Embryonic facial prominence (tissue), 1 donor: ENCODE measurements around the gene BBS12.
"Not testable (repeated sequence)": the region's sequence is repeated elsewhere in the genome, so short reads cannot be mapped to it uniquely, and the experiment has no call there.

Experiments used
- DNase-seq: peaks from one replicate; pipeline ENCODE4 v3.0.0-alpha.2; 2016; ENCODE audit errors: extremely low spot score

BBS12 gene

GRCh38 chr4:122765692-122766352, 33.3 kb downstream of the BBS12 start:
- DNase-seq = no peak

- DNase-seq = no peak
Measured at GRCh38 chr4:122766353-122766705, 33.8 kb downstream of the BBS12 start.

GRCh38 chr4:122766950-122767349, 34.4 kb downstream of the BBS12 start:
- DNase-seq = no peak

GRCh38 chr4:122771724-122772123, 39.2 kb downstream of the BBS12 start:
- DNase-seq = no peak

GRCh38 chr4:122772311-122772710, 39.8 kb downstream of the BBS12 start:
- no peak for DNase-seq

- DNase-seq = no peak
Measured at GRCh38 chr4:122772986-122773385, 40.5 kb downstream of the BBS12 start.

GRCh38 chr4:122775039-122775438, 42.5 kb downstream of the BBS12 start:
- DNase-seq = no peak

- DNase-seq = no peak
Measured at GRCh38 chr4:122775987-122776836, 43.7 kb downstream of the BBS12 start.

GRCh38 chr4:122776916-122777315, 44.4 kb downstream of the BBS12 start:
- DNase-seq = no peak

- DNase-seq = no peak
Measured at GRCh38 chr4:122777846-122778673, 45.6 kb downstream of the BBS12 start.

GRCh38 chr4:122781486-122781885, 49.0 kb downstream of the BBS12 start:
- no peak for DNase-seq

GRCh38 chr4:122783301-122784215, 51.1 kb downstream of the BBS12 start:
- no peak for DNase-seq

GRCh38 chr4:122784261-122784660, 51.8 kb downstream of the BBS12 start:
- DNase-seq = no peak

- DNase-seq = no peak
Measured at GRCh38 chr4:122785099-122785498, 52.6 kb downstream of the BBS12 start.

- DNase-seq = not testable (repeated sequence)
Measured at GRCh38 chr4:122786296-122786695, 53.8 kb downstream of the BBS12 start.

GRCh38 chr4:122786920-122787319, 54.4 kb downstream of the BBS12 start:
- DNase-seq = not testable (repeated sequence)

- DNase-seq = no peak
Measured at GRCh38 chr4:122787940-122788339, 55.4 kb downstream of the BBS12 start.

- no peak for DNase-seq
Measured at GRCh38 chr4:122788935-122789334, 56.4 kb downstream of the BBS12 start.

- DNase-seq = no peak
Measured at GRCh38 chr4:122793811-122794210, 61.3 kb downstream of the BBS12 start.
